ENCODE data around the gene TGFBR3L. TPM values are rescaled to one million over a fixed set of nuclear protein-coding genes. Genes with fewer than 3 reads are reported as not detected.

TGFBR3L gene
- total RNA-seq, 1 donor from 2014 or later = not detected

- TF ChIP-seq CTCF (IDR thresholded peaks at IDR 0.05; ENCODE audit: unreplicated experiment) = no peak
- H3K9me3 Mint-ChIP-seq (ENCODE audit: unreplicated experiment) = no peaks in the 10 kb centered on the region
- H3K4me1 Mint-ChIP-seq (ENCODE audit: unreplicated experiment) = no peaks in the 10 kb centered on the region
- no peak within 1 kb of the TSS for H3K27ac Mint-ChIP-seq (ENCODE audit: unreplicated experiment)
- H3K27me3 Mint-ChIP-seq (ENCODE audit: unreplicated experiment) = peaks cover 17% of the 10 kb centered on the region
- DNase-seq (ENCODE audit: low spot score) = peak; percentile 63
- peak within 1 kb of the TSS; percentile 83 for H3K4me3 Mint-ChIP-seq (ENCODE audit: unreplicated experiment)
- H3K36me3 Mint-ChIP-seq (ENCODE audit: low read depth, unreplicated experiment) = no peaks in the 10 kb centered on the region
Measured at GRCh38 chr19:7874076-7874896, 40.3 kb upstream of the TGFBR3L start, which contains the start of gene PRR36. PRR36 (minus strand) TSS chr19:7874390; CDS start chr19:7873689, 701 bp downstream.

- Mint-ChIP-seq H3K4me3 (ENCODE audit: unreplicated experiment) (peak overlapping the region; percentile 67), H3K27me3 (ENCODE audit: unreplicated experiment) (peaks cover 17% of the 10 kb centered on the region), H3K4me1 (ENCODE audit: unreplicated experiment) (no peaks in the 10 kb centered on the region), H3K36me3 (ENCODE audit: low read depth, unreplicated experiment) (no peaks in the 10 kb centered on the region), H3K27ac (ENCODE audit: unreplicated experiment) (no peak overlapping the region), H3K9me3 (ENCODE audit: unreplicated experiment) (no peaks in the 10 kb centered on the region)
- no peak for TF ChIP-seq CTCF (IDR thresholded peaks at IDR 0.05; ENCODE audit: unreplicated experiment)
- DNase-seq (ENCODE audit: low spot score) = no peak
Measured at GRCh38 chr19:7874897-7875273, 39.7 kb upstream of the TGFBR3L start.

- H3K27me3 Mint-ChIP-seq (ENCODE audit: unreplicated experiment) = peaks cover 7% of the 10 kb centered on the region
- no peak for DNase-seq (ENCODE audit: low spot score)
- no peaks in the 10 kb centered on the region for H3K36me3 Mint-ChIP-seq (ENCODE audit: low read depth, unreplicated experiment)
- no peaks in the 10 kb centered on the region for H3K9me3 Mint-ChIP-seq (ENCODE audit: unreplicated experiment)
- H3K4me1 Mint-ChIP-seq (ENCODE audit: unreplicated experiment) = no peaks in the 10 kb centered on the region
- TF ChIP-seq CTCF (IDR thresholded peaks at IDR 0.05; ENCODE audit: unreplicated experiment) = no peak
- no peak overlapping the region for H3K4me3 Mint-ChIP-seq (ENCODE audit: unreplicated experiment)
- H3K27ac Mint-ChIP-seq (ENCODE audit: unreplicated experiment) = no peak overlapping the region
Measured at GRCh38 chr19:7877249-7877836, 37.3 kb upstream of the TGFBR3L start.

GRCh38 chr19:7879111-7879807 lies 35.4 kb upstream of the TGFBR3L start:
- Mint-ChIP-seq H3K4me1 (ENCODE audit: unreplicated experiment) (no peaks in the 10 kb centered on the region), H3K4me3 (ENCODE audit: unreplicated experiment) (no peak overlapping the region), H3K27ac (ENCODE audit: unreplicated experiment) (no peak overlapping the region), H3K27me3 (ENCODE audit: unreplicated experiment) (peaks cover 7% of the 10 kb centered on the region), H3K36me3 (ENCODE audit: low read depth, unreplicated experiment) (no peaks in the 10 kb centered on the region), H3K9me3 (ENCODE audit: unreplicated experiment) (no peaks in the 10 kb centered on the region)
- no peak for DNase-seq (ENCODE audit: low spot score)
- TF ChIP-seq CTCF (IDR thresholded peaks at IDR 0.05; ENCODE audit: unreplicated experiment) = no peak
